GM12801 (cell line): Measurements from ENCODE around the gene DGKK.

Experiments used
- TF ChIP-seq, protein P1 (sequence below): IDR thresholded peaks from one replicate; pipeline ENCODE4 v1.5.1; 2011; ENCODE audit warnings: control low read depth; ENCODE audit not compliant: insufficient read length; ENCODE audit errors: extremely low read depth

DGKK gene

GRCh38 chrX:50430917-50431575 lies 39.6 kb downstream of the DGKK start:
- TF ChIP-seq, protein P1, sequence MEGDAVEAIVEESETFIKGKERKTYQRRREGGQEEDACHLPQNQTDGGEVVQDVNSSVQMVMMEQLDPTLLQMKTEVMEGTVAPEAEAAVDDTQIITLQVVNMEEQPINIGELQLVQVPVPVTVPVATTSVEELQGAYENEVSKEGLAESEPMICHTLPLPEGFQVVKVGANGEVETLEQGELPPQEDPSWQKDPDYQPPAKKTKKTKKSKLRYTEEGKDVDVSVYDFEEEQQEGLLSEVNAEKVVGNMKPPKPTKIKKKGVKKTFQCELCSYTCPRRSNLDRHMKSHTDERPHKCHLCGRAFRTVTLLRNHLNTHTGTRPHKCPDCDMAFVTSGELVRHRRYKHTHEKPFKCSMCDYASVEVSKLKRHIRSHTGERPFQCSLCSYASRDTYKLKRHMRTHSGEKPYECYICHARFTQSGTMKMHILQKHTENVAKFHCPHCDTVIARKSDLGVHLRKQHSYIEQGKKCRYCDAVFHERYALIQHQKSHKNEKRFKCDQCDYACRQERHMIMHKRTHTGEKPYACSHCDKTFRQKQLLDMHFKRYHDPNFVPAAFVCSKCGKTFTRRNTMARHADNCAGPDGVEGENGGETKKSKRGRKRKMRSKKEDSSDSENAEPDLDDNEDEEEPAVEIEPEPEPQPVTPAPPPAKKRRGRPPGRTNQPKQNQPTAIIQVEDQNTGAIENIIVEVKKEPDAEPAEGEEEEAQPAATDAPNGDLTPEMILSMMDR: no peak

DNA sequence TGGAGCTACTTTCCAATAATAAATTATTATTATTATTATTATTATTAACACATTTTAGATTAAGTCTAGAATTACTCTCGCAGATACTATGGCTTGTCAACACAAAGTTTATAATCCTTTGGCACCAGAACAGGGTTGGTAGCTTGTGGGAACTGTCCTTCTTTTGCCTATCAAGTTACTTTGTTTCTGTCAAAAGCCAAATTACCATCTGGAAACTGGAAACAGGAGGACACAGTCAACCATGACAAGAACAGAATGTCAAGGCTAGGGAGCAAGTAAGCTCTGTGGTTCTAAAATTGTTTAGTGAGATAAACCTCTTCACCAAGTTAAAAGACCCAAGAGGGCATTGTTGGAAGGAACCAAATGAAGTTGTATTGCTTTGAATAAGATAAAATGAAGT lies 42.5 kb downstream of the DGKK start:
- TF ChIP-seq, protein P1: no peak

GRCh38 chrX:50407976-50408375 lies 62.6 kb downstream of the DGKK start:
- TF ChIP-seq, protein P1: no peak

GRCh38 chrX:50403903-50404302 lies 66.7 kb downstream of the DGKK start:
- TF ChIP-seq, protein P1: no peak

- TF ChIP-seq, protein P1: no peak
These were observed 67.7 kb downstream of the DGKK start for GRCh38 chrX:50402886-50403285.

GRCh38 chrX:50393902-50394301 lies 76.7 kb downstream of the DGKK start:
- TF ChIP-seq, protein P1: no peak

GRCh38 chrX:50386520-50386919 lies 84.1 kb downstream of the DGKK start:
- TF ChIP-seq, protein P1: no peak
